ENCODE data around the gene LITAFD. TPM values are rescaled to one million over a fixed set of nuclear protein-coding genes. Genes with fewer than 3 reads are reported as not detected.

Gene LITAFD
- total RNA-seq, 4 donors from 2014 or later, result not detected

GRCh38 chr16:8894736-8895334, 12.7 kb downstream of the LITAFD start:
- 93 to 97% methylated on average over 21 of the region's 21 CpGs for WGBS, 2 donors
- DNase-seq (ENCODE audit: low spot score in 2 of 2), result no peak

GRCh38 chr16:8898660-8899318, 16.6 kb downstream of the LITAFD start:
- Histone ChIP-seq H3K4me3 (no peak overlapping the region), H3K9me3 (no peaks in the 10 kb centered on the region), H3K27me3 (no peaks in the 10 kb centered on the region), H3K27ac (no peak overlapping the region), H3K4me1 (no peaks in the 10 kb centered on the region), H3K36me3 (peaks cover 0 to 100% (median 52%) of the 10 kb centered on the region in 3 donors)
- 92 to 93% methylated on average over 3 of the region's 3 CpGs for WGBS, 2 donors
- DNase-seq (ENCODE audit: low spot score in 2 of 2), result no peak
- TF ChIP-seq POLR2A (IDR thresholded peaks at IDR 0.05) (no peak), EP300 (IDR thresholded peaks at IDR 0.05) (no peak)
- TF ChIP-seq, protein P1, sequence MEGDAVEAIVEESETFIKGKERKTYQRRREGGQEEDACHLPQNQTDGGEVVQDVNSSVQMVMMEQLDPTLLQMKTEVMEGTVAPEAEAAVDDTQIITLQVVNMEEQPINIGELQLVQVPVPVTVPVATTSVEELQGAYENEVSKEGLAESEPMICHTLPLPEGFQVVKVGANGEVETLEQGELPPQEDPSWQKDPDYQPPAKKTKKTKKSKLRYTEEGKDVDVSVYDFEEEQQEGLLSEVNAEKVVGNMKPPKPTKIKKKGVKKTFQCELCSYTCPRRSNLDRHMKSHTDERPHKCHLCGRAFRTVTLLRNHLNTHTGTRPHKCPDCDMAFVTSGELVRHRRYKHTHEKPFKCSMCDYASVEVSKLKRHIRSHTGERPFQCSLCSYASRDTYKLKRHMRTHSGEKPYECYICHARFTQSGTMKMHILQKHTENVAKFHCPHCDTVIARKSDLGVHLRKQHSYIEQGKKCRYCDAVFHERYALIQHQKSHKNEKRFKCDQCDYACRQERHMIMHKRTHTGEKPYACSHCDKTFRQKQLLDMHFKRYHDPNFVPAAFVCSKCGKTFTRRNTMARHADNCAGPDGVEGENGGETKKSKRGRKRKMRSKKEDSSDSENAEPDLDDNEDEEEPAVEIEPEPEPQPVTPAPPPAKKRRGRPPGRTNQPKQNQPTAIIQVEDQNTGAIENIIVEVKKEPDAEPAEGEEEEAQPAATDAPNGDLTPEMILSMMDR (IDR thresholded peaks at IDR 0.05), result no peak

More at GRCh38 chr16:8894736-8895334, 12.7 kb downstream of the LITAFD start:
- Histone ChIP-seq H3K4me3 (no peak overlapping the region), H3K36me3 (peaks cover 0 to 100% (median 34%) of the 10 kb centered on the region in 3 donors), H3K27ac (no peak overlapping the region), H3K9me3 (no peaks in the 10 kb centered on the region), H3K4me1 (no peaks in the 10 kb centered on the region), H3K27me3 (no peaks in the 10 kb centered on the region)
- TF ChIP-seq EP300 (IDR thresholded peaks at IDR 0.05) (no peak), POLR2A (IDR thresholded peaks at IDR 0.05) (no peak)
- TF ChIP-seq, protein P1 (IDR thresholded peaks at IDR 0.05), result no peak

GRCh38 chr16:8899709-8900317, 17.7 kb downstream of the LITAFD start:
- no peak for DNase-seq (ENCODE audit: low spot score in 2 of 2)
- whole genome bisulfite sequencing, 2 donors, result 89 to 91% methylated on average over 9 of the region's 9 CpGs
- H3K27me3 ChIP-seq, result no peaks in the 10 kb centered on the region
- TF ChIP-seq, protein P1 (IDR thresholded peaks at IDR 0.05), result no peak
- TF ChIP-seq POLR2A (IDR thresholded peaks at IDR 0.05) (no peak), EP300 (IDR thresholded peaks at IDR 0.05) (no peak)
- no peak overlapping the region for H3K27ac ChIP-seq
- peaks cover 0 to 100% (median 47%) of the 10 kb centered on the region in 3 donors for H3K36me3 ChIP-seq
- H3K4me1 ChIP-seq, result no peaks in the 10 kb centered on the region
- H3K9me3 ChIP-seq, result no peaks in the 10 kb centered on the region
- no peak overlapping the region for H3K4me3 ChIP-seq

GRCh38 chr16:8900343-8900742, 18.2 kb downstream of the LITAFD start:
- Histone ChIP-seq H3K27me3 (no peaks in the 10 kb centered on the region), H3K36me3 (peaks cover 0 to 100% (median 47%) of the 10 kb centered on the region in 3 donors), H3K9me3 (no peaks in the 10 kb centered on the region), H3K27ac (no peak overlapping the region), H3K4me3 (no peak overlapping the region), H3K4me1 (no peaks in the 10 kb centered on the region)
- DNase-seq (ENCODE audit: low spot score in 2 of 2), result no peak
- 77 to 80% methylated on average over 5 of the region's 5 CpGs for WGBS, 2 donors
- TF ChIP-seq EP300 (IDR thresholded peaks at IDR 0.05) (no peak), POLR2A (IDR thresholded peaks at IDR 0.05) (no peak)
- TF ChIP-seq, protein P1 (IDR thresholded peaks at IDR 0.05), result no peak

DNA sequence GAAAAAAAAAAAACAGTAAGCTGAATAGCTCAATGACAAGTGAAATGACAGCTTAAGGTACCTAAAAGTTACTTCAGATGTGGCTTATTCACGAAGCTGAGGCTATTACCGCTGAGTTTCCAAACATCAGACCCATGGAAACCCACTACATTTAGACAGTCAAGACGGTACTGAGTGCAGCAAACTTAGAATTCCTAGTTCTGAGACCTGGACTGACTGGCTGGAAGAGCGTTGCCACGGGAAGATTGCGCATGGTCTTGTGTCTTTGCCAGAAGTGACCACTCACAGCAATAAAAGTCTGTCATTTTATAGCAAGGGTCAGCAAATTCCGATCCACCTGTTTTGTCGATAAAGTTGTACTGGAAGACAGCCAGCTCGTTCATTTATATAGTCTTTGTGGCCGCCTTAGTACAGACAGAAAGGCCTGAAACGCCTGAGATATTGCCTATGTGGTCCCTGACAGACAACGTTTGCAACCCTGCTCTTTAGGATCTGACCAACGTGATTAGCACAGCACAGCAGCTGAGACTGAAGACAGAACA, 19.2 kb downstream of the LITAFD start:
- H3K36me3 ChIP-seq, result peaks cover 0 to 100% (median 56%) of the 10 kb centered on the region in 3 donors

More for the DNA sequence above, 19.2 kb downstream of the LITAFD start:
- 81 to 85% methylated on average over 13 of the region's 13 CpGs for WGBS, 2 donors
- no peaks in the 10 kb centered on the region for H3K4me1 ChIP-seq
- no peaks in the 10 kb centered on the region for H3K9me3 ChIP-seq
- no peak for DNase-seq (ENCODE audit: low spot score in 2 of 2)
- H3K4me3 ChIP-seq, result no peak overlapping the region
- H3K27me3 ChIP-seq, result no peaks in the 10 kb centered on the region
- TF ChIP-seq, protein P1 (IDR thresholded peaks at IDR 0.05), result no peak
- TF ChIP-seq EP300 (IDR thresholded peaks at IDR 0.05) (no peak), POLR2A (IDR thresholded peaks at IDR 0.05) (no peak)
- no peak overlapping the region for H3K27ac ChIP-seq

All from tibial nerve (tissue), 4 donors.